ENCODE data around the gene CDK15. TPM values are rescaled to one million over a fixed set of nuclear protein-coding genes. Genes with fewer than 3 reads are reported as not detected.
A peak's percentile ranks its signal among the peaks of the same experiment; 100 is the strongest.
"Not testable (repeated sequence)": the region's sequence is repeated elsewhere in the genome, so short reads cannot be mapped to it uniquely, and the experiment has no call there.

The CDK15 gene
- total RNA-seq, 1 donor from 2014 or later, result 3.6 TPM

- no peak for DNase-seq (ENCODE audit: low spot score)
- Mint-ChIP-seq H3K4me3 (ENCODE audit: unreplicated experiment) (peak overlapping the region; percentile 54), H3K9me3 (ENCODE audit: low read depth) (no peaks in the 10 kb centered on the region), H3K27ac (ENCODE audit: unreplicated experiment) (peak overlapping the region; percentile 97), H3K4me1 (ENCODE audit: low read depth) (peaks cover 43% of the 10 kb centered on the region), H3K36me3 (ENCODE audit: low read depth) (no peaks in the 10 kb centered on the region), H3K27me3 (ENCODE audit: low read depth) (no peaks in the 10 kb centered on the region)
- TF ChIP-seq, protein P1, sequence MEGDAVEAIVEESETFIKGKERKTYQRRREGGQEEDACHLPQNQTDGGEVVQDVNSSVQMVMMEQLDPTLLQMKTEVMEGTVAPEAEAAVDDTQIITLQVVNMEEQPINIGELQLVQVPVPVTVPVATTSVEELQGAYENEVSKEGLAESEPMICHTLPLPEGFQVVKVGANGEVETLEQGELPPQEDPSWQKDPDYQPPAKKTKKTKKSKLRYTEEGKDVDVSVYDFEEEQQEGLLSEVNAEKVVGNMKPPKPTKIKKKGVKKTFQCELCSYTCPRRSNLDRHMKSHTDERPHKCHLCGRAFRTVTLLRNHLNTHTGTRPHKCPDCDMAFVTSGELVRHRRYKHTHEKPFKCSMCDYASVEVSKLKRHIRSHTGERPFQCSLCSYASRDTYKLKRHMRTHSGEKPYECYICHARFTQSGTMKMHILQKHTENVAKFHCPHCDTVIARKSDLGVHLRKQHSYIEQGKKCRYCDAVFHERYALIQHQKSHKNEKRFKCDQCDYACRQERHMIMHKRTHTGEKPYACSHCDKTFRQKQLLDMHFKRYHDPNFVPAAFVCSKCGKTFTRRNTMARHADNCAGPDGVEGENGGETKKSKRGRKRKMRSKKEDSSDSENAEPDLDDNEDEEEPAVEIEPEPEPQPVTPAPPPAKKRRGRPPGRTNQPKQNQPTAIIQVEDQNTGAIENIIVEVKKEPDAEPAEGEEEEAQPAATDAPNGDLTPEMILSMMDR (IDR thresholded peaks at IDR 0.05), result no peak
Observed at GRCh38 chr2:201807452-201807999, 1.2 kb downstream of the CDK15 start.

GRCh38 chr2:201808027-201808426, 1.7 kb downstream of the CDK15 start:
- no peaks in the 10 kb centered on the region for H3K36me3 Mint-ChIP-seq (ENCODE audit: low read depth)
- H3K4me1 Mint-ChIP-seq (ENCODE audit: low read depth), result peaks cover 43% of the 10 kb centered on the region
- no peaks in the 10 kb centered on the region for H3K27me3 Mint-ChIP-seq (ENCODE audit: low read depth)
- no peak for DNase-seq (ENCODE audit: low spot score)
- peak overlapping the region; percentile 97 for H3K27ac Mint-ChIP-seq (ENCODE audit: unreplicated experiment)
- no peaks in the 10 kb centered on the region for H3K9me3 Mint-ChIP-seq (ENCODE audit: low read depth)
- peak overlapping the region; percentile 54 for H3K4me3 Mint-ChIP-seq (ENCODE audit: unreplicated experiment)
- TF ChIP-seq, protein P1 (IDR thresholded peaks at IDR 0.05), result no peak

GRCh38 chr2:201809633-201810032, 3.3 kb downstream of the CDK15 start:
- peaks cover 41% of the 10 kb centered on the region for H3K4me1 Mint-ChIP-seq (ENCODE audit: low read depth)
- DNase-seq (ENCODE audit: low spot score), result no peak
- no peaks in the 10 kb centered on the region for H3K36me3 Mint-ChIP-seq (ENCODE audit: low read depth)
- no peak overlapping the region for H3K27ac Mint-ChIP-seq (ENCODE audit: unreplicated experiment)
- TF ChIP-seq, protein P1 (IDR thresholded peaks at IDR 0.05), result no peak
- H3K9me3 Mint-ChIP-seq (ENCODE audit: low read depth), result no peaks in the 10 kb centered on the region
- no peaks in the 10 kb centered on the region for H3K27me3 Mint-ChIP-seq (ENCODE audit: low read depth)
- H3K4me3 Mint-ChIP-seq (ENCODE audit: unreplicated experiment), result no peak overlapping the region

- not testable (repeated sequence) for H3K36me3 Mint-ChIP-seq (ENCODE audit: low read depth); H3K9me3 Mint-ChIP-seq (ENCODE audit: low read depth); DNase-seq (ENCODE audit: low spot score); H3K4me3 Mint-ChIP-seq (ENCODE audit: unreplicated experiment); H3K27ac Mint-ChIP-seq (ENCODE audit: unreplicated experiment); H3K27me3 Mint-ChIP-seq (ENCODE audit: low read depth)
- H3K4me1 Mint-ChIP-seq (ENCODE audit: low read depth), result peaks cover 47% of the 10 kb centered on the region
Observed at GRCh38 chr2:201810604-201811003, 4.3 kb downstream of the CDK15 start.

GRCh38 chr2:201813996-201814760, 7.8 kb downstream of the CDK15 start:
- TF ChIP-seq, protein P1 (IDR thresholded peaks at IDR 0.05), result no peak
- DNase-seq (ENCODE audit: low spot score), result no peak
- H3K4me1 Mint-ChIP-seq (ENCODE audit: low read depth), result peaks cover 24% of the 10 kb centered on the region
- no peaks in the 10 kb centered on the region for H3K27me3 Mint-ChIP-seq (ENCODE audit: low read depth)
- no peak overlapping the region for H3K27ac Mint-ChIP-seq (ENCODE audit: unreplicated experiment)
- H3K36me3 Mint-ChIP-seq (ENCODE audit: low read depth), result no peaks in the 10 kb centered on the region
- no peaks in the 10 kb centered on the region for H3K9me3 Mint-ChIP-seq (ENCODE audit: low read depth)
- H3K4me3 Mint-ChIP-seq (ENCODE audit: unreplicated experiment), result no peak overlapping the region

Measured in chondrocyte (in vitro differentiated cells).